Skeletal muscle satellite cell (primary cell): Measurements from ENCODE around the gene WFIKKN1.

Experiments
- H3K27me3 ChIP-seq: 2 replicates; pipeline ENCODE4 v1.7.0; 2013; ENCODE audit warnings: low read length; ENCODE audit not compliant: control insufficient read depth, insufficient read depth
- H3K36me3 ChIP-seq: 2 replicates; pipeline ENCODE4 v1.7.0; 2013; ENCODE audit warnings: mild to moderate bottlenecking, control low read depth, low read length; ENCODE audit not compliant: insufficient read depth
- H3K4me1 ChIP-seq: 2 replicates; pipeline ENCODE4 v1.7.0; 2013; ENCODE audit warnings: low read length; ENCODE audit not compliant: control insufficient read depth, insufficient read depth
- H3K4me2 ChIP-seq: 2 replicates; pipeline ENCODE4 v1.7.0; 2013; ENCODE audit warnings: mild to moderate bottlenecking, low read length
- H3K4me3 ChIP-seq: 2 replicates; pipeline ENCODE4 v1.7.0; 2013; ENCODE audit warnings: low read length
- H3K9ac ChIP-seq: 2 replicates; pipeline ENCODE4 v1.7.0; 2013; ENCODE audit warnings: mild to moderate bottlenecking, low read depth, low read length, moderate library complexity
- H3K9me3 ChIP-seq: replicated peaks from 2 replicates; pipeline ENCODE4 v1.7.0; 2013; ENCODE audit warnings: mild to moderate bottlenecking, control low read depth, low read length

The WFIKKN1 gene

DNA sequence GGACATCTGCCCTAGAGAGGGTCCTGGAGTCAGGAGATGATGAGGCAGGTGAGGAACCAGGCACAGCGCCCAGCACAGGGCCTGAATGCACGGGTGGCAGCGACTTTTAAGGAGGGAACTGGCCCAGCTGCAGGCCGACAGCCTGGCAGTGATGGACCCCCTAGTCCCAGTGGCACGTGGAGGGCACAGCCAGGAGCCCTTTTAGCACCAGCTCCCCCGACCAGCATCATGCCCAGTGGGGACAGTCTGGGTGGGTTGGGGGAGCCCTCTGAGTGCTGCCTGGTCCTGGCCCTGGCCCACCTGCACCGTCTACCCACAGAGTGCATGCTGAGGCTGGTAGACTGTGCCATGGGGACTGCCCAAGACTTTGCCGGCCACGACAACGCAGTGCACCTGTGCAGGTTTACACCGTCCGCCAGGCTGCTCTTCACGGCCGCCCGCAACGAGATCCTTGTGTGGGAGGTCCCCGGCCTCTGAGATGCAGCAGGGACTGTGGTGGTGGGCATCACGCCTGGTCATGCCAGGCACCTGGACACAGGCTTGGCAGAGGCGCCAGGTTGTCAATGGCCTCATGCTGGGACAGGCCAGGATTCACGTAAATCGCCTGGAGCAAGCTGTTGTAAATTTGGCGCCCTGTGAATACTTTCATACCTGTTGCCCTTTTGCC lies 36.5 kb downstream of the WFIKKN1 start:
- no peaks in the 10 kb centered on the region for H3K27me3 ChIP-seq
- H3K4me1 ChIP-seq: peaks cover 11% of the 10 kb centered on the region
- peak overlapping the region; percentile 40 for H3K4me2 ChIP-seq
- no peaks in the 10 kb centered on the region for H3K9me3 ChIP-seq
- peak overlapping the region; percentile 95 for H3K4me3 ChIP-seq
- H3K9ac ChIP-seq: peak overlapping the region; percentile 97
- H3K36me3 ChIP-seq: peaks cover 25% of the 10 kb centered on the region

DNA sequence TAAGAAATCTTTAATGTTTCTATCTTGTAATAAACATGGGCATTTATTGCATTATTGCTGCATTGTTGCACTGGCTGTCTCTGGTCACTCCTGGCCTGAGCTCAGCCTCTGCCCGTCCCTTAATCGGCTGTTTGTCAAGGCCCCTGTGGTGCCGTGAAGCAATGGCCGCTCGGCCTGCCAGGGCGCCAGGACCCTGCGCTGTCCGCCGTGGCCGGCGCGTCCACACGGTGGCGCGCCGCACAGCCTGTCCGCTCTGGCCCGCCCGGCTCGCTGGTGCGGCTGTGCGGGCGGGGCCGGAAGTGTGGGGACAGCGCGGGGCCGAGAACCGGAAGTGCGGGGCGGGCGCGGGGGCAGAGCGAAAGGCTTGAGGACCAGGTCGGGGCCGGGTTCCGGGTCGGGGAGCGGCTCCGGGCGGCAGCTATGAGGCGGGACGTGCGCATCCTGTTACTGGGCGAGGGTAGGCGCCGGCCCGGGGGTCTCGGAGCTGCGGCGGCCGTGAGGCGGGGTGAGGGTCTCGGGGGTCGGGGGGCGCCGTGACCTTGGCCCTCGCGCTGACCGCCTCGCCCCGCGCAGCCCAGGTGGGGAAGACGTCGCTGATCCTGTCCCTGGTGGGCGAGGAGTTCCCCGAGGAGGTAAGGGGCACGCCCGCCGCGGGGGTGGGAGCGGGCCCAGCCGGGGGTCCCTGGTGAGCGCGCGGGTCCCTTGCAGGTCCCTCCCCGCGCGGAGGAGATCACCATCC lies 37.2 kb downstream of the WFIKKN1 start, which contains the start of gene RHOT2:
Gene RHOT2, plus strand, starts transcription at position 353 of the 739 bp plus-strand sequence. Its CDS starts 68 bp downstream, at position 421.
- peaks cover 11% of the 10 kb centered on the region for H3K4me1 ChIP-seq
- peak within 1 kb of the TSS; percentile 97 for H3K9ac ChIP-seq
- H3K36me3 ChIP-seq: peaks cover 32% of the 10 kb centered on the region
- H3K4me2 ChIP-seq: peak within 1 kb of the TSS; percentile 98
- H3K9me3 ChIP-seq: no peaks in the 10 kb centered on the region
- peak within 1 kb of the TSS; percentile 95 for H3K4me3 ChIP-seq
- H3K27me3 ChIP-seq: no peaks in the 10 kb centered on the region

DNA sequence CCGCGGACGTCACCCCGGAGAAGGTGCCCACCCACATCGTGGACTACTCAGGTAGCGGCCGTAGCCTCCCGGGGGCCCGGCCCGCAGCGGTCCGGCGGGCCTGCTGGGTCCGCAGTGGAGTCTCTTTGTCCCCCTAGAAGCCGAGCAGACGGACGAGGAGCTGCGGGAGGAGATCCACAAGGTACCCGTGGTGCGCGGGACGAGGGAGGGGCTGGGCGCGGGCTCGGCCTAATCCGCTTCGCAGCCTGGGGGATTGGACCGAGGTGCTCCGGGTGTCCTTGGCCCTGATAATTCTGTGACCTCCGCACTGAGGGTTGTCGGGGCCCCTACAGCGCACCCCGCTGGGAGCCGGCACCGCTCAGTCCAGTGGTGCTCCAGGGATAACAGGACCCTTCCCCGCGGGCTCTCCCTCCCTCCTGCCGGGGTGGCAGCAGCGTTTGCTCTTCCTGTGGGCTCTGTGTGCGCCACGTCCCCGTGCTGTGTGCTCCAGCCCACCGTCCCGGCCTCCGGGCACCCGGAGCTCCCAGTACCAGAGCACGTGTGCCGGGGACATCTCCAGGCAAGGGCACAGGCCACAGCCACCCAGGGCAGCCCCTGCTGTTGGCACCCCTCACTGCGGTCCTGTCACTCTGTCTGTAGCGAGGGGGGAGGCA lies 37.9 kb downstream of the WFIKKN1 start:
- H3K9me3 ChIP-seq: no peaks in the 10 kb centered on the region
- peak overlapping the region; percentile 97 for H3K9ac ChIP-seq
- peaks cover 11% of the 10 kb centered on the region for H3K4me1 ChIP-seq
- peak overlapping the region; percentile 95 for H3K4me3 ChIP-seq
- H3K4me2 ChIP-seq: peak overlapping the region; percentile 98
- H3K36me3 ChIP-seq: peaks cover 37% of the 10 kb centered on the region
- H3K27me3 ChIP-seq: no peaks in the 10 kb centered on the region

DNA sequence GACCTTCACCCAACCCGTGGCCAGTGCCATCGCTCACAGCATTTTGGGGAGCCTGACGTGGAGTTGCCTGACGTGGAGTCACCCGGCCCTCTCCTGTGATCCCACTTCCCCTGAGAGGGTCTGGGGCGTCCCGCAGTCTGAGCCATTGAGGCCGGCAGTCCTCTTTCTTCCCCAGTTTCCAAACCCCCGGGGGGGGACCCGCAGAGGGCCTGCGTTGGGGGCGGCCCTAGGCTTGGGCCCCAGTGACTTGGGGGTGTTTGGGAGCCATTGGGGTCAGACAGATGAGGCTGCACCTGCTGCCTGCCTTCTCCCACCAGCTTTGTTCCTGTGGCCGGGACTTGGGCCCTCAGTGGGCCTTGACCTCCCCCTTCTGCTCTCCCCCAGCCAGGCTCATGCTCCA lies 38.9 kb downstream of the WFIKKN1 start:
- Histone ChIP-seq H3K4me1 (peaks cover 11% of the 10 kb centered on the region), H3K36me3 (peaks cover 41% of the 10 kb centered on the region), H3K27me3 (no peaks in the 10 kb centered on the region), H3K4me3 (peak overlapping the region; percentile 95), H3K9me3 (no peaks in the 10 kb centered on the region), H3K9ac (peak overlapping the region; percentile 97), H3K4me2 (peak overlapping the region; percentile 98)

DNA sequence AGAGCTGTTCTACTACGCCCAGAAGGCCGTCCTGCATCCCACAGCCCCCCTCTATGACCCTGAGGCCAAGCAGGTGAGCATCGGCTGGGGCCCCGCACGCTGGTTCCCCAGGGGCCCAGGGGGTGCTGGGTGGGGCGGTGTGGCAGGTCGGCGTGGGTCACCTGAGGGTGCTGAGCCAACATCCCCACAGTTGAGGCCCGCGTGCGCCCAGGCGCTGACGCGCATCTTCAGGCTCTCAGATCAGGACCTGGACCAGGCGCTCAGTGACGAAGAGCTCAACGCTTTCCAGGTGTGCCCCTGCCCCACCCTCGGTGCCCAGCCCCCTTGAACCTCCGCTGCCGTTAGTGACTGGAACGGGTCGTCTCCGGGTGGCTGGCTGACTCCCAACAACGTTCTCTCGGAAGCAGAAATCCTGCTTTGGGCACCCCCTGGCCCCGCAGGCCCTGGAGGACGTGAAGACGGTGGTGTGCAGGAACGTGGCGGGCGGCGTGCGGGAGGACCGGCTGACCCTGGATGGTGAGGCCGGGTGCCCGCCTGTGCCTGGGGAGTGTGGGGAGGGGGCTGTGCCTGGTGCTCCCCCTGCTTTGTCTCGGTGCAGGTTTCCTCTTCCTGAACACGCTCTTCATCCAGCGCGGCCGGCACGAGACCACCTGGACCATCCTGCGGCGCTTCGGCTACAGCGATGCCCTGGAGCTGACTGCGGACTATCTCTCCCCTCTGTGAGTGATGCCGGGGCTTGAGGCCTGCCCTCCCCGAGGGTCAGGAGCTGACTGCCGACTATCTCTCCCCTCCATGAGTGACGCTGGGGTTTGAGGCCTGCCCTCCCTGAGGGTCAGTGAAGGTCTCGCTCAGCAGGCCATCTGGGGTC lies 39.9 kb downstream of the WFIKKN1 start:
- Histone ChIP-seq H3K27me3 (no peaks in the 10 kb centered on the region), H3K4me1 (peaks cover 15% of the 10 kb centered on the region), H3K9me3 (no peaks in the 10 kb centered on the region), H3K4me3 (no peak overlapping the region), H3K36me3 (peaks cover 41% of the 10 kb centered on the region), H3K9ac (no peak overlapping the region), H3K4me2 (no peak overlapping the region)

DNA sequence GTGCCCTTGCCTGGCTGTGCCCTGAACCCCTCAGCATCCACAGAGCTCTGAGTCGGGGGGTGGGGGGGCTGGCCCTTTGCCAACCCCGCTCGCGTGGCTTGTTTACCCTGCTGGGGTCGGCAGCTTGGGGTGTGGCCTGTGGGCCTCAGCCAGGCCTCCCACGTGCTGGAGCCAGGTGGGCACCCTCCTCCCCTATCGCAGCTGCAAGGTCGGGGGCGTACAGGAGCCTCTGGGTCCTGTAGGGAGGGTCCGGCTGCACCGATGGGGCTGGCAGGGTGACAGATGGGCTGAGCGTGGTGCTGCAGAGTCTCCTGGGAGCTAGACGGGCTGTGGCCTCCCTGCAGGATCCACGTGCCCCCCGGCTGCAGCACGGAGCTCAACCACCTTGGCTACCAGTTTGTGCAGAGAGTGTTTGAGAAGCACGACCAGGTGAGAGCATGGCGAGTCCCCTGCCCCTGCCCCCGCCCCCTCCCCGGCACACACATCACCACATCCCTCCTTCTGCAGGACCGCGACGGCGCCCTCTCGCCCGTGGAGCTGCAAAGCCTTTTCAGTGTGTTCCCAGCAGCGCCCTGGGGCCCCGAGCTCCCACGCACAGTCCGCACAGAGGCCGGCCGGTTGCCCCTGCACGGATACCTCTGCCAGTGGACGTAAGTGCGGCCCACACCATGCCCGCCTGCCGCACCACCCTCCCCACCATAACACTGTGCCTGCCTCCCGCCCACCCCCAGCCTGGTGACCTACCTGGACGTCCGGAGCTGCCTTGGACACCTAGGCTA lies 40.8 kb downstream of the WFIKKN1 start:
- Histone ChIP-seq H3K9me3 (no peaks in the 10 kb centered on the region), H3K4me2 (no peak overlapping the region), H3K36me3 (peaks cover 41% of the 10 kb centered on the region), H3K27me3 (no peaks in the 10 kb centered on the region), H3K9ac (no peak overlapping the region), H3K4me1 (peaks cover 15% of the 10 kb centered on the region), H3K4me3 (no peak overlapping the region)

DNA sequence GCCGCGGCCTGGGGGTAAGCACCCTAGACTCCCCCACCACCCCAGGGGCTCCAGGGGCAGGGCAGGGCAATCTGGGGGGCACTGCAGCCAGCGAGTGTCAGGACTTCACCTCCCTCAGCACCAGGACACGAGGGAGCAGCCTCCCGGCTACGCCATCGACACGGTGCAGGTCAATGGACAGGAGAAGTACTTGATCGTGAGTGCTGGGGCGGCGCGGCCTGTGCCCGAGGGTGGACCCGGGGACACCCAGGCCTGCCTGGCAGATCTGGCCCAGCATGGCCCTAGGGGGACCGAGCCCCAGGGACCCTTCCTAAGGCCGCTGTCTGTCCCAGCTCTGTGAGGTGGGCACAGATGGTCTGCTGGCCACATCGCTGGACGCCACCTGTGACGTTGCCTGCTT lies 41.6 kb downstream of the WFIKKN1 start:
- no peaks in the 10 kb centered on the region for H3K27me3 ChIP-seq
- H3K9ac ChIP-seq: no peak overlapping the region
- H3K4me1 ChIP-seq: peaks cover 15% of the 10 kb centered on the region
- no peaks in the 10 kb centered on the region for H3K9me3 ChIP-seq
- H3K36me3 ChIP-seq: peaks cover 41% of the 10 kb centered on the region
- no peak overlapping the region for H3K4me3 ChIP-seq
- no peak overlapping the region for H3K4me2 ChIP-seq

DNA sequence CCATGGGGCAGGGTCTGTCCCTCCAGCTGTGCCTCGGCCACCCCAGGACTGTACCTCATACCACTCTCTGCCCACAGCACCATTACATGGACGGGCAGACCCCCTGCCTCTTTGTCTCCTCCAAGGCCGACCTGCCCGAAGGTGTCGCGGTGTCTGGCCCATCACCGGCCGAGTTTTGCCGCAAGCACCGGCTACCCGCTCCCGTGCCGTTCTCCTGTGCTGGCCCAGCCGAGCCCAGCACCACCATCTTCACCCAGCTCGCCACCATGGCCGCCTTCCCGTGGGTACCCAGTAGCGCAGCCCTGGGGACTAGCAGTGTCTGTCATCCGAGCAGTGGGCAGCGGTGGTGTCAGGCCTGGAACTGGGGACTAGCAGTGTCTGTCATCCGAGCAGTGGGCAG lies 42.1 kb downstream of the WFIKKN1 start:
- peaks cover 41% of the 10 kb centered on the region for H3K36me3 ChIP-seq
- no peaks in the 10 kb centered on the region for H3K9me3 ChIP-seq
- no peak overlapping the region for H3K4me2 ChIP-seq
- peaks cover 12% of the 10 kb centered on the region for H3K4me1 ChIP-seq
- no peak overlapping the region for H3K4me3 ChIP-seq
- H3K27me3 ChIP-seq: no peaks in the 10 kb centered on the region
- no peak overlapping the region for H3K9ac ChIP-seq

DNA sequence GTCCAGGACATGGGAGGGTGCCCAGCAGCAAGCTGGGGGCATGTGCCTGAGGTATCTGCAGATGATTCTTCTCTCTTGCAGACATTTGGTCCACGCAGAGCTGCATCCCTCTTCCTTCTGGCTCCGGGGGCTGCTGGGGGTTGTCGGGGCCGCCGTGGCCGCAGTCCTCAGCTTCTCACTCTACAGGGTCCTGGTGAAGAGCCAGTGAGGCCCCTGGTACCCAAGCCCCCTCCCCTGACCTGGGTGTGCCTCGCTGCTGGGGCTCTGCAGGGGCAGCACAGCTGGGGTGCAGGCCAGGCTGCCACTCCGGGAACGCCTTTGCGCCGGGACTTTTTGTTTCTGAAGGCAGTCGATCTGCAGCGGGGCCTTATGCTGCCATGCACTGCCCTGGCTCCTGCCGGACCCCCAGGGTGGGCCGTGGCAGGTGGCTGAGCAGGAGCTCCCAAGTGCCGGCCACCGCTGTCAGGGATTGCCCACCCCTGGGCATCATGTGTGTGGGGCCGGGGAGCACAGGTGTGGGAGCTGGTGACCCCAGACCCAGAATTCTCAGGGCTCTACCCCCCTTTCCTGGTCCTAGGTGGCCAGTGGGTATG lies 42.7 kb downstream of the WFIKKN1 start:
- no peaks in the 10 kb centered on the region for H3K27me3 ChIP-seq
- no peak overlapping the region for H3K4me2 ChIP-seq
- H3K36me3 ChIP-seq: peaks cover 41% of the 10 kb centered on the region
- no peak overlapping the region for H3K9ac ChIP-seq
- H3K9me3 ChIP-seq: no peaks in the 10 kb centered on the region
- H3K4me3 ChIP-seq: no peak overlapping the region
- H3K4me1 ChIP-seq: peaks cover 12% of the 10 kb centered on the region

DNA sequence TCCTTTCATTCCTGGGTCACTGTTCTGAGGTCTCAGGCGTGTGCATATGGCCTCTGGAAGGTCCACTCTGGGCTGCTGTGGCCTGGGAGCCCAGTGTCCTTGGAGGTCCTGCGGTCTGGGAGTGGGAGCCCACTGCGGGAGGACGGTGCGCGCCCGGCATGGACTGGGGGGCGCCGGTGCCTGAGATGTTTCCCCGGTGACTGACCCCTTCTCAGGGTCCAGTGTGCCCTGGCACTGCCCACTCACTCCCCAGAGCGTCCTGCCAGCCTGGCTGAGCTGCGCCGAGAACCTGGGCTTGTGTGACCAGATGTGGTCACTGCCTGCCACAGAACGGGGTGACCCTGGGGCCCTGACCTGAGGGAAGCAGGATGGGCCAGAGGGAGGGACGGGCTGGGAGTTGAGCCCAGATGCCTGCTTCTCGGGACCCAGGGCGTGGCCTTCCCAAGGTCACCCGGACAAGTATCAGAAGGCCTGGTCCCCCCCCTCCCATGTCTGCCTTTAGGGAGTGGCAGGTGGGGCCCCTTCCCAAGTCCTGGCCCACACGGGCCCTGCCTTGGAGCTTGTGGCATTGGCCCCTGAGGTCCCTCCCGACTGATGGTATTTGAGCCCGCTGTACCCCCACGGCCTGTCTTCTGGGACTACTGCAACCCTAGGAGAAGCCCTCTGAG lies 43.6 kb downstream of the WFIKKN1 start:
- Histone ChIP-seq H3K9me3 (no peaks in the 10 kb centered on the region), H3K4me3 (no peak overlapping the region), H3K9ac (no peak overlapping the region), H3K36me3 (peaks cover 39% of the 10 kb centered on the region), H3K4me2 (no peak overlapping the region), H3K4me1 (peaks cover 6% of the 10 kb centered on the region), H3K27me3 (no peaks in the 10 kb centered on the region)
